T-cell (primary cell): ENCODE results near the gene RNF212. TPM values are rescaled to one million over a fixed set of nuclear protein-coding genes. Genes with fewer than 3 reads are reported as not detected.

Experiments used
- ATAC-seq, 4 experiments: fragments of 200-7000 bp in 3 of 4; fragments of 150-1000 bp in 1 of 4; cut with Tn5 transposase; replicated peaks in 1 of 4; 1 replicate in 3 of 4; 2 replicates in 1 of 4; pipeline ENCODE4 v1.10.0; 2021; ENCODE audit warnings: moderate library complexity in 3 of 4, mild to moderate bottlenecking in 2 of 4, moderate number of reproducible peaks in 1 of 4
- CTCF ChIA-PET, 2 donors: fragments of 300-600 bp; sonication (Branson Sonifier 250); formaldehyde crosslinking; loops; one replicate each; lab custom pipeline; 2022; ENCODE audit warnings: antibody characterized with exemption in 2 of 2; lab: Charles Lee
- POLR2A ChIA-PET, 2 donors: fragments of 300-600 bp; sonication (Branson Sonifier 250); formaldehyde crosslinking; loops; one replicate each; lab custom pipeline; 2022; ENCODE audit warnings: antibody characterized with exemption in 2 of 2; lab: Charles Lee
- DNase-seq, 35 experiments: peaks; one replicate each; pipeline versions ENCODE4 v3.0.0 to v3.0.0-alpha.2; 2013 to 2023
- H3K27ac ChIP-seq: one replicate; pipeline ENCODE4 v1.5.1; 2013; ENCODE audit warnings: low read length
- H3K27me3 ChIP-seq, 2 experiments: replicated peaks in 1 of 2; 1 replicate in 1 of 2; 2 replicates in 1 of 2; pipeline versions ENCODE4 v1.6.1 to v1.7.0; 2013; ENCODE audit warnings: low read length in 1 of 2, mixed read lengths in 1 of 2; ENCODE audit not compliant: control insufficient read depth in 2 of 2, insufficient read depth in 2 of 2; ENCODE audit errors: extremely low read depth in 1 of 2
- H3K36me3 ChIP-seq, 2 donors: 1 replicate in 1 of 2; 2 replicates in 1 of 2; pipeline versions ENCODE4 v1.6.1 to v1.7.0; 2013; ENCODE audit warnings: low read length in 1 of 2; ENCODE audit not compliant: control insufficient read depth in 2 of 2, insufficient read depth in 1 of 2; ENCODE audit errors: extremely low read depth in 1 of 2
- H3K4me1 ChIP-seq, 2 experiments: 1 replicate in 1 of 2; 2 replicates in 1 of 2; pipeline versions ENCODE4 v1.6.1 to v1.7.0; 2013; ENCODE audit warnings: low read length in 2 of 2, mixed read lengths in 1 of 2; ENCODE audit not compliant: insufficient read depth in 2 of 2, control insufficient read depth in 1 of 2; ENCODE audit errors: extremely low read depth in 1 of 2
- H3K4me3 ChIP-seq, 2 donors: 1 replicate in 1 of 2; 2 replicates in 1 of 2; pipeline versions ENCODE4 v1.5.1 to v1.7.0; 2013; ENCODE audit warnings: mild to moderate bottlenecking in 2 of 2, low read length in 1 of 2, moderate library complexity in 1 of 2; ENCODE audit not compliant: control insufficient read depth in 1 of 2; ENCODE audit errors: extremely low read depth in 1 of 2
- H3K9me3 ChIP-seq: 2 replicates; pipeline ENCODE4 v1.7.0; 2013
- H3K27ac Mint-ChIP-seq, 2 donors: one replicate each; pipeline ENCODE4 v1.8.0; 2020 to 2021; ENCODE audit warnings: mild to moderate bottlenecking in 2 of 2, mixed read lengths in 2 of 2
- H3K27me3 Mint-ChIP-seq, 2 donors: one replicate each; pipeline ENCODE4 v1.8.0; 2021 to 2022; ENCODE audit warnings: mixed read lengths in 2 of 2
- H3K36me3 Mint-ChIP-seq: one replicate; pipeline ENCODE4 v1.8.0; 2021; ENCODE audit warnings: mixed read lengths
- H3K4me1 Mint-ChIP-seq, 3 donors: one replicate each; pipeline ENCODE4 v1.8.0; 2020 to 2022; ENCODE audit warnings: mixed read lengths in 3 of 3, mild to moderate bottlenecking in 1 of 3
- H3K4me3 Mint-ChIP-seq, 3 donors: one replicate each; pipeline ENCODE4 v1.8.0; 2020 to 2022; ENCODE audit warnings: mild to moderate bottlenecking in 3 of 3, mixed read lengths in 3 of 3, moderate library complexity in 3 of 3
- H3K9me3 Mint-ChIP-seq, 3 donors: one replicate each; pipeline ENCODE4 v1.8.0; 2020 to 2022; ENCODE audit warnings: mixed read lengths in 3 of 3
- WGBS: methylation state at CpG from one replicate; pipeline ENCODE4 v1.1.5; 2013; ENCODE audit warnings: missing lambda C conversion rate; ENCODE audit not compliant: insufficient coverage; 5-methylcytosine and 5-hydroxymethylcytosine counted together
- total RNA-seq, 35 experiments: library from RNA in 6 of 35; stranded (reverse) in 6 of 35; fragments of 120-200 nt in 1 of 35; gene quantifications; one replicate each; pipeline versions ENCODE4 v1.2.1 to v1.2.4 and lab custom pipeline; 2013 to 2026

Gene RNF212
- total RNA-seq, 5 donors from 2014 or later (not counting 1 experiment from before 2014, with no cell fraction given): 3.0 to 5.3 (median 3.9) TPM

- H3K27ac Mint-ChIP-seq: no peak overlapping the region
- CTCF ChIA-PET: no interaction called here
These were observed 62.7 kb downstream of the RNF212 start for GRCh38 chr4:1050486-1051213.

GRCh38 chr4:1049591-1049905 lies 63.8 kb downstream of the RNF212 start:
- Mint-ChIP-seq H3K27ac (no peak overlapping the region), H3K27me3 (peaks cover 31% of the 10 kb centered on the region in 2 donors), H3K4me1 (peaks cover 2 to 11% (median 6%) of the 10 kb centered on the region in 3 donors), H3K36me3 (no peaks in the 10 kb centered on the region), H3K9me3 (no peaks in the 10 kb centered on the region), H3K4me3 (no peak overlapping the region)
- DNase-seq (peak in 1 of 35 experiments; percentile 3), ATAC-seq (no peak)
- no peaks in the 10 kb centered on the region for H3K9me3 ChIP-seq
- no peak overlapping the region for H3K27ac ChIP-seq
- no peaks in the 10 kb centered on the region for H3K36me3 ChIP-seq
- ChIA-PET CTCF (no interaction called here), POLR2A (no interaction called here)
- no peaks in the 10 kb centered on the region for H3K4me1 ChIP-seq
- 91% methylated on average over 21 of the region's 21 CpGs for WGBS
- no peak overlapping the region for H3K4me3 ChIP-seq
- peaks cover 0 to 68% of the 10 kb centered on the region in 2 experiments for H3K27me3 ChIP-seq

More at GRCh38 chr4:1050486-1051213, 62.7 kb downstream of the RNF212 start:
- peaks cover 5 to 14% (median 8%) of the 10 kb centered on the region in 3 donors for H3K4me1 Mint-ChIP-seq
- no peaks in the 10 kb centered on the region for H3K9me3 Mint-ChIP-seq
- Histone ChIP-seq H3K9me3 (no peaks in the 10 kb centered on the region), H3K4me1 (peaks cover 0 to 5% of the 10 kb centered on the region in 2 experiments), H3K27me3 (peaks cover 0 to 60% of the 10 kb centered on the region in 2 experiments), H3K4me3 (no peak overlapping the region), H3K36me3 (no peaks in the 10 kb centered on the region), H3K27ac (no peak overlapping the region)
- POLR2A ChIA-PET: no interaction called here
- ATAC-seq: no peak
- peak in 1 of 35 experiments; percentile 1 for DNase-seq
- 88% methylated on average over 33 of the region's 40 CpGs for WGBS
- no peak overlapping the region for H3K4me3 Mint-ChIP-seq
- no peaks in the 10 kb centered on the region for H3K36me3 Mint-ChIP-seq
- H3K27me3 Mint-ChIP-seq: peaks cover 21 to 22% of the 10 kb centered on the region in 2 donors

- DNase-seq (peak in 1 of 35 experiments; percentile 3), ATAC-seq (no peak)
- H3K27me3 ChIP-seq: peaks cover 0 to 74% of the 10 kb centered on the region in 2 experiments
- no peaks in the 10 kb centered on the region for H3K4me1 ChIP-seq
- H3K4me3 ChIP-seq: no peak overlapping the region
- ChIA-PET POLR2A (no interaction called here), CTCF (no interaction called here)
- Mint-ChIP-seq H3K27me3 (peaks cover 31 to 33% of the 10 kb centered on the region in 2 donors), H3K4me1 (peaks cover 2 to 11% (median 6%) of the 10 kb centered on the region in 3 donors), H3K27ac (no peak overlapping the region), H3K4me3 (no peak overlapping the region), H3K9me3 (no peaks in the 10 kb centered on the region), H3K36me3 (no peaks in the 10 kb centered on the region)
- H3K9me3 ChIP-seq: no peaks in the 10 kb centered on the region
- H3K27ac ChIP-seq: no peak overlapping the region
- no peaks in the 10 kb centered on the region for H3K36me3 ChIP-seq
- 68% methylated on average over 14 of the region's 16 CpGs for WGBS
These were observed 64.4 kb downstream of the RNF212 start for GRCh38 chr4:1048773-1049590.

DNA sequence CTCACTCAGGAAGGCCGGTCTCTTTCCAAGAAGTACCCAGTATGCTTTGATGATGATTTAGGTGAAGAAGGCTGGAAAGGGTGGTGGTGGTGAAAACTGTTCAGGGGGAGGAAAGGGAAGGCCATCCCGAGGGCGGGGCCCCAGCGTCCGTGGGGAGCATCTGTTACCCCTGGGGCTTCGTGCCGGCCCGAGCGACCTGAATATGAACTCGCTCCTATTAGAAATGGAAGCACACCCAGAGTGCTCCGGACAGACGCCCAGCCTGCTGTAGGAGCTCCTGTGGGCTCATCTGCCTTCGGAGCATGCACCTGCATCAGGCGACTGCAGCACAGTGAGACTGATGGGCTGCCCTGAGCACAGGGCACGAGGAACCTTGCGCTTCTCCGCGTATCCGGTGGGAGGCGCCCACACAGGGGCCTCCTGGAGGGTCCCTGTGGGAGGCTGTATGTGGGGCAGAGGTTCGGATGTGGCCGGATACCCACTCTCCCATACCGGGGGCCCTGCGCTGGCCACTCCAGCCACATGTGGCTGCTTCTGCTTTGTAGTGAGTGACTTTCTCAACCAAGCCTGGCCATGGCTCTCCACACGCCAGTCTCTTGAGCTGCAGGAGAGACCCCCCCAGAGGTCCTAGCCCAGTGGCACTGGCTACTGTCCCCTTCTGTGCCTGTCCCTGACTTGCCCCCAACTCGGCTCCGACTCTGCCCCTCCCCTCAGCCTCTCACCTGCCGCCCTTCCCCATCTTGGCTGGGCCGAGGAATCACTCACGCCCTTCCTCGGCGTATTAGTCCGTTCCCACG lies 65.2 kb downstream of the RNF212 start:
- H3K27me3 ChIP-seq: peaks cover 0 to 81% of the 10 kb centered on the region in 2 experiments
- no peak overlapping the region for H3K4me3 ChIP-seq
- ChIA-PET POLR2A (no interaction called here), CTCF (no interaction called here)
- Mint-ChIP-seq H3K9me3 (no peaks in the 10 kb centered on the region), H3K27ac (no peak overlapping the region), H3K27me3 (peaks cover 33 to 35% of the 10 kb centered on the region in 2 donors), H3K36me3 (no peaks in the 10 kb centered on the region), H3K4me3 (no peak overlapping the region), H3K4me1 (peaks cover 2 to 11% (median 4%) of the 10 kb centered on the region in 3 donors)
- WGBS: 93% methylated on average over 29 of the region's 34 CpGs
- no peaks in the 10 kb centered on the region for H3K9me3 ChIP-seq
- no peaks in the 10 kb centered on the region for H3K4me1 ChIP-seq
- H3K27ac ChIP-seq: no peak overlapping the region
- DNase-seq (peak in 1 of 35 experiments; percentile 3), ATAC-seq (no peak)
- H3K36me3 ChIP-seq: no peaks in the 10 kb centered on the region

- no peaks in the 10 kb centered on the region for H3K36me3 Mint-ChIP-seq
- WGBS: 79% methylated on average over 30 of the region's 41 CpGs
- no peak overlapping the region for H3K27ac Mint-ChIP-seq
- ATAC-seq (peak in 1 of 4 experiments; percentile 28), DNase-seq (peak in 2 of 35 experiments; percentile 2 to 4)
- no peaks in the 10 kb centered on the region for H3K9me3 Mint-ChIP-seq
- H3K4me3 Mint-ChIP-seq: peak overlapping the region in 1 of 3 donors; percentile 50
- H3K27me3 Mint-ChIP-seq: peaks cover 35% of the 10 kb centered on the region in 2 donors
- Histone ChIP-seq H3K27me3 (peaks cover 0 to 73% of the 10 kb centered on the region in 2 experiments), H3K4me1 (no peaks in the 10 kb centered on the region), H3K4me3 (no peak overlapping the region), H3K27ac (no peak overlapping the region), H3K36me3 (no peaks in the 10 kb centered on the region), H3K9me3 (no peaks in the 10 kb centered on the region)
- ChIA-PET POLR2A (no interaction called here), CTCF (no interaction called here)
- peaks cover 2 to 6% (median 4%) of the 10 kb centered on the region in 3 donors for H3K4me1 Mint-ChIP-seq
These were observed 66.0 kb downstream of the RNF212 start for GRCh38 chr4:1047106-1047975.
